Neural progenitor cell (in vitro differentiated cells): ENCODE measurements around the gene ZDHHC11. TPM values are rescaled to one million over a fixed set of nuclear protein-coding genes. Genes with fewer than 3 reads are reported as not detected.
A peak's percentile ranks its signal among the peaks of the same experiment; 100 is the strongest.
"Not testable (repeated sequence)": the region's sequence is repeated elsewhere in the genome, so short reads cannot be mapped to it uniquely, and the experiment has no call there.

ENCODE experiments used
- DNase-seq: peaks from one replicate; pipeline ENCODE4 v3.0.0-alpha.2; 2016; ENCODE audit warnings: low spot score
- H2AFZ ChIP-seq: fragments of 200-600 bp; sonication (generic); replicated peaks from 2 replicates; pipeline ENCODE4 v1.6.1; 2016; ENCODE audit warnings: antibody characterized with exemption
- H3F3A ChIP-seq: fragments of 200-600 bp; sonication (generic); 2 replicates; pipeline ENCODE4 v1.6.1; 2016; ENCODE audit warnings: antibody characterized with exemption, low read depth
- H3K27ac ChIP-seq: fragments of 200-600 bp; sonication (generic); 2 replicates; pipeline ENCODE4 v1.5.1; 2016; ENCODE audit warnings: mild to moderate bottlenecking
- H3K27me3 ChIP-seq: fragments of 200-600 bp; sonication (generic); 2 replicates; pipeline ENCODE4 v1.6.1; 2016; ENCODE audit warnings: mild to moderate bottlenecking, moderate library complexity
- H3K36me3 ChIP-seq: fragments of 200-600 bp; sonication (generic); 2 replicates; pipeline ENCODE4 v1.5.1; 2016
- H3K4me1 ChIP-seq: fragments of 200-600 bp; sonication (generic); 2 replicates; pipeline ENCODE4 v1.6.1; 2016; ENCODE audit warnings: mixed run types
- H3K4me2 ChIP-seq: fragments of 200-600 bp; sonication (generic); 2 replicates; pipeline ENCODE4 v1.6.1; 2016
- H3K4me3 ChIP-seq: fragments of 200-600 bp; sonication (generic); 2 replicates; pipeline ENCODE4 v1.5.1; 2016
- H3K79me2 ChIP-seq: fragments of 200-600 bp; sonication (generic); 2 replicates; pipeline ENCODE4 v1.6.1; 2016; ENCODE audit warnings: low read depth
- H3K9ac ChIP-seq: fragments of 200-600 bp; sonication (generic); 2 replicates; pipeline ENCODE4 v1.6.1; 2016
- H3K9me3 ChIP-seq: fragments of 200-600 bp; sonication (generic); 2 replicates; pipeline ENCODE4 v1.5.1; 2016; ENCODE audit warnings: low read depth
- H4K20me1 ChIP-seq: fragments of 200-600 bp; sonication (generic); 2 replicates; pipeline ENCODE4 v1.6.1; 2016; ENCODE audit warnings: low read depth
- H3K27ac Mint-ChIP-seq: 3 replicates; pipeline ENCODE4 v1.8.0; 2021; ENCODE audit warnings: mixed read lengths
- H3K27me3 Mint-ChIP-seq: 2 replicates; pipeline ENCODE4 v1.8.0; 2022; ENCODE audit warnings: low read depth, mild to moderate bottlenecking, inconsistent platforms, moderate library complexity, mixed read lengths; ENCODE audit not compliant: insufficient read depth
- H3K36me3 Mint-ChIP-seq: 3 replicates; pipeline ENCODE4 v1.8.0; 2021; ENCODE audit warnings: mixed read lengths
- H3K4me1 Mint-ChIP-seq: 3 replicates; pipeline ENCODE4 v1.8.0; 2021; ENCODE audit warnings: mixed read lengths
- H3K4me3 Mint-ChIP-seq: 3 replicates; pipeline ENCODE4 v1.8.0; 2021; ENCODE audit warnings: mild to moderate bottlenecking, moderate library complexity, mixed read lengths
- H3K9me3 Mint-ChIP-seq: 3 replicates; pipeline ENCODE4 v1.8.0; 2020; ENCODE audit warnings: mixed read lengths
- CTCF ChIP-seq: fragments of 200-600 bp; sonication (generic); IDR thresholded peaks from 2 replicates; pipeline ENCODE4 v1.5.1; 2017; ENCODE audit warnings: antibody characterized with exemption, mild to moderate bottlenecking
- EZH2 ChIP-seq: fragments of 200-600 bp; sonication (generic); IDR thresholded peaks from 2 replicates; pipeline ENCODE4 v1.6.1; 2017; ENCODE audit warnings: antibody characterized with exemption, mild to moderate bottlenecking, moderate library complexity
- EZH2phosphoT487 ChIP-seq: fragments of 200-600 bp; sonication (generic); IDR thresholded peaks from 2 replicates; pipeline ENCODE4 v1.6.1; 2017; ENCODE audit warnings: antibody characterized with exemption
- total RNA-seq: library from RNA; depleted of rRNA; stranded (reverse); fragments of >200 nt; gene quantifications from 2 replicates; pipeline ENCODE4 v1.2.3, GENCODE V29; 2015; ENCODE audit warnings: low replicate concordance

ZDHHC11 gene
- total RNA-seq, 1 donor from 2014 or later: 0.92 TPM

- not testable (repeated sequence) for H3F3A ChIP-seq, H4K20me1 ChIP-seq, H3K36me3 ChIP-seq, H2AFZ ChIP-seq, H3K9ac ChIP-seq, H3K4me3 Mint-ChIP-seq, H3K36me3 Mint-ChIP-seq, H3K9me3 Mint-ChIP-seq, DNase-seq, H3K4me1 ChIP-seq, H3K9me3 ChIP-seq, H3K79me2 ChIP-seq, H3K4me2 ChIP-seq, H3K4me1 Mint-ChIP-seq, H3K27ac Mint-ChIP-seq, H3K4me3 ChIP-seq, H3K27ac ChIP-seq, H3K27me3 ChIP-seq
- peaks cover 11% of the 10 kb centered on the region for H3K27me3 Mint-ChIP-seq
These were observed 81.2 kb downstream of the ZDHHC11 start for GRCh38 chr5:769485-770145.

GRCh38 chr5:766666-767431, 83.9 kb downstream of the ZDHHC11 start:
- Histone ChIP-seq H3K36me3 (no peaks in the 10 kb centered on the region), H4K20me1 (no peaks in the 10 kb centered on the region), H3K4me2 (no peak overlapping the region), H3K4me3 (no peak overlapping the region), H3K9me3 (no peaks in the 10 kb centered on the region), H3K9ac (no peak overlapping the region), H3K27ac (no peak overlapping the region), H3F3A (no peaks in the 10 kb centered on the region), H3K4me1 (no peaks in the 10 kb centered on the region), H3K27me3 (no peaks in the 10 kb centered on the region), H2AFZ (no peak overlapping the region), H3K79me2 (no peaks in the 10 kb centered on the region)
- no peak overlapping the region for H3K4me3 Mint-ChIP-seq
- peaks cover 5% of the 10 kb centered on the region for H3K4me1 Mint-ChIP-seq
- H3K36me3 Mint-ChIP-seq: peaks cover 8% of the 10 kb centered on the region
- peaks cover 6% of the 10 kb centered on the region for H3K9me3 Mint-ChIP-seq
- H3K27ac Mint-ChIP-seq: no peak overlapping the region
- no peak for DNase-seq
- TF ChIP-seq CTCF (no peak), EZH2phosphoT487 (no peak), EZH2 (no peak)
- peaks cover 8% of the 10 kb centered on the region for H3K27me3 Mint-ChIP-seq

GRCh38 chr5:765948-766631, 84.7 kb downstream of the ZDHHC11 start:
- Histone ChIP-seq H3K27me3 (no peaks in the 10 kb centered on the region), H3F3A (no peaks in the 10 kb centered on the region), H3K36me3 (no peaks in the 10 kb centered on the region), H3K27ac (no peak overlapping the region), H4K20me1 (no peaks in the 10 kb centered on the region), H3K9me3 (no peaks in the 10 kb centered on the region), H3K4me1 (no peaks in the 10 kb centered on the region), H3K79me2 (no peaks in the 10 kb centered on the region), H2AFZ (no peak overlapping the region), H3K9ac (no peak overlapping the region), H3K4me3 (no peak overlapping the region), H3K4me2 (no peak overlapping the region)
- TF ChIP-seq EZH2 (no peak), CTCF (no peak), EZH2phosphoT487 (no peak)
- DNase-seq: no peak
- H3K36me3 Mint-ChIP-seq: peaks cover 8% of the 10 kb centered on the region
- peak overlapping the region; percentile 50 for H3K27ac Mint-ChIP-seq
- peaks cover 2% of the 10 kb centered on the region for H3K4me1 Mint-ChIP-seq
- H3K4me3 Mint-ChIP-seq: no peak overlapping the region
- peaks cover 6% of the 10 kb centered on the region for H3K9me3 Mint-ChIP-seq
- peaks cover 8% of the 10 kb centered on the region for H3K27me3 Mint-ChIP-seq
